Measurements from ENCODE around the gene ZNF653. TPM values are rescaled to one million over a fixed set of nuclear protein-coding genes. Genes with fewer than 3 reads are reported as not detected.
A peak's percentile ranks its signal among the peaks of the same experiment; 100 is the strongest.
"Not testable (repeated sequence)": the region's sequence is repeated elsewhere in the genome, so short reads cannot be mapped to it uniquely, and the experiment has no call there.

Gene ZNF653
- total RNA-seq, 2 experiments from 2014 or later, result 12.9 to 13.1 TPM

GRCh38 chr19:11479898-11480714 is 25.5 kb downstream of the ZNF653 start:
- Mint-ChIP-seq H3K27ac (no peak overlapping the region), H3K4me1 (peaks cover 18% of the 10 kb centered on the region), H3K9me3 (no peaks in the 10 kb centered on the region), H3K27me3 (peaks cover 47% of the 10 kb centered on the region), H3K4me3 (no peak overlapping the region), H3K36me3 (peaks cover 11% of the 10 kb centered on the region)
- no peak for DNase-seq

- Mint-ChIP-seq H3K4me1 (peaks cover 18% of the 10 kb centered on the region), H3K36me3 (peaks cover 6% of the 10 kb centered on the region), H3K4me3 (no peak overlapping the region), H3K9me3 (no peaks in the 10 kb centered on the region), H3K27me3 (peaks cover 47% of the 10 kb centered on the region), H3K27ac (no peak overlapping the region)
- peak; percentile 57 for DNase-seq
These were observed 26.3 kb downstream of the ZNF653 start for GRCh38 chr19:11479090-11479897.

GRCh38 chr19:11478167-11479089 is 27.2 kb downstream of the ZNF653 start:
- DNase-seq, result no peak
- H3K36me3 Mint-ChIP-seq, result peaks cover 3% of the 10 kb centered on the region
- H3K4me3 Mint-ChIP-seq, result no peak overlapping the region
- no peaks in the 10 kb centered on the region for H3K9me3 Mint-ChIP-seq
- H3K27me3 Mint-ChIP-seq, result peaks cover 49% of the 10 kb centered on the region
- H3K4me1 Mint-ChIP-seq, result peaks cover 18% of the 10 kb centered on the region
- no peak overlapping the region for H3K27ac Mint-ChIP-seq

- Mint-ChIP-seq H3K27me3 (peaks cover 36% of the 10 kb centered on the region), H3K4me3 (no peak overlapping the region), H3K36me3 (no peaks in the 10 kb centered on the region), H3K9me3 (no peaks in the 10 kb centered on the region), H3K4me1 (no peaks in the 10 kb centered on the region), H3K27ac (no peak overlapping the region)
- DNase-seq, result no peak
These were observed 29.8 kb downstream of the ZNF653 start for GRCh38 chr19:11475861-11476260.

GRCh38 chr19:11475343-11475742 is 30.3 kb downstream of the ZNF653 start:
- H3K4me3 Mint-ChIP-seq, H3K36me3 Mint-ChIP-seq, H3K27ac Mint-ChIP-seq, H3K9me3 Mint-ChIP-seq, H3K4me1 Mint-ChIP-seq, DNase-seq: not testable (repeated sequence)
- peaks cover 36% of the 10 kb centered on the region for H3K27me3 Mint-ChIP-seq

- Mint-ChIP-seq H3K4me3 (no peak overlapping the region), H3K36me3 (no peaks in the 10 kb centered on the region), H3K27me3 (peaks cover 29% of the 10 kb centered on the region), H3K9me3 (no peaks in the 10 kb centered on the region), H3K27ac (no peak overlapping the region), H3K4me1 (no peaks in the 10 kb centered on the region)
- no peak for DNase-seq
These were observed 31.9 kb downstream of the ZNF653 start for GRCh38 chr19:11473725-11474124.

- H3K4me1 Mint-ChIP-seq, H3K36me3 Mint-ChIP-seq, H3K4me3 Mint-ChIP-seq, DNase-seq, H3K27ac Mint-ChIP-seq, H3K9me3 Mint-ChIP-seq: not testable (repeated sequence)
- H3K27me3 Mint-ChIP-seq, result peaks cover 12% of the 10 kb centered on the region
These were observed 37.3 kb downstream of the ZNF653 start for GRCh38 chr19:11468266-11468845.

- Mint-ChIP-seq H3K9me3 (no peaks in the 10 kb centered on the region), H3K4me1 (no peaks in the 10 kb centered on the region), H3K36me3 (no peaks in the 10 kb centered on the region), H3K27me3 (peaks cover 6% of the 10 kb centered on the region), H3K4me3 (no peak overlapping the region), H3K27ac (no peak overlapping the region)
- no peak for DNase-seq
These were observed 40.0 kb downstream of the ZNF653 start for GRCh38 chr19:11465600-11465999.

- Mint-ChIP-seq H3K4me1 (no peaks in the 10 kb centered on the region), H3K27me3 (peaks cover 14% of the 10 kb centered on the region), H3K4me3 (no peak overlapping the region), H3K9me3 (no peaks in the 10 kb centered on the region), H3K27ac (no peak overlapping the region), H3K36me3 (no peaks in the 10 kb centered on the region)
- no peak for DNase-seq
These were observed 41.0 kb downstream of the ZNF653 start for GRCh38 chr19:11464333-11465265.

- no peaks in the 10 kb centered on the region for H3K4me1 Mint-ChIP-seq
- DNase-seq, result no peak
- H3K27ac Mint-ChIP-seq, result no peak overlapping the region
- H3K27me3 Mint-ChIP-seq, result peaks cover 16% of the 10 kb centered on the region
- H3K4me3 Mint-ChIP-seq, result no peak overlapping the region
- H3K9me3 Mint-ChIP-seq, result no peaks in the 10 kb centered on the region
- no peaks in the 10 kb centered on the region for H3K36me3 Mint-ChIP-seq
These were observed 42.2 kb downstream of the ZNF653 start for GRCh38 chr19:11463391-11463790.

GRCh38 chr19:11461453-11461852 is 44.2 kb downstream of the ZNF653 start:
- no peak overlapping the region for H3K4me3 Mint-ChIP-seq
- H3K27me3 Mint-ChIP-seq, result peaks cover 21% of the 10 kb centered on the region
- no peaks in the 10 kb centered on the region for H3K36me3 Mint-ChIP-seq
- no peak for DNase-seq
- no peaks in the 10 kb centered on the region for H3K9me3 Mint-ChIP-seq
- no peaks in the 10 kb centered on the region for H3K4me1 Mint-ChIP-seq
- H3K27ac Mint-ChIP-seq, result no peak overlapping the region

- Mint-ChIP-seq H3K4me1 (no peaks in the 10 kb centered on the region), H3K36me3 (no peaks in the 10 kb centered on the region), H3K27me3 (peaks cover 17% of the 10 kb centered on the region), H3K27ac (no peak overlapping the region), H3K4me3 (no peak overlapping the region), H3K9me3 (no peaks in the 10 kb centered on the region)
- no peak for DNase-seq
These were observed 45.4 kb downstream of the ZNF653 start for GRCh38 chr19:11460207-11460606.

GRCh38 chr19:11458912-11459311 is 46.7 kb downstream of the ZNF653 start:
- not testable (repeated sequence) for H3K36me3 Mint-ChIP-seq, H3K9me3 Mint-ChIP-seq, H3K27ac Mint-ChIP-seq, H3K4me1 Mint-ChIP-seq, H3K4me3 Mint-ChIP-seq, DNase-seq
- peaks cover 20% of the 10 kb centered on the region for H3K27me3 Mint-ChIP-seq

Data from activated naive CD8-positive, alpha-beta T cell treated with anti-CD3 and anti-CD28 coated beads for 36 hours (primary cell).